Endothelial cell of umbilical vein (primary cell): ENCODE results near the gene NAT16. TPM values are rescaled to one million over a fixed set of nuclear protein-coding genes. Genes with fewer than 3 reads are reported as not detected.

Source experiments
- BruUV-seq: library from RNA; stranded (reverse); fragments of 400-500 nt; replicated peaks from 2 replicates; lab custom pipeline; 2021; lab: Mats Ljungman, UMichigan
- CTCF ChIA-PET: fragments of 300-600, 350-600 bp; sonication (Branson Sonifier 250); formaldehyde crosslinking; loops from one replicate; lab custom pipeline; 2021; ENCODE audit warnings: antibody characterized with exemption, inconsistent platforms; lab: Charles Lee
- POLR2A ChIA-PET: fragments of 300-600, 350-600 bp; sonication (Branson Sonifier 250); formaldehyde crosslinking; loops from one replicate; lab custom pipeline; 2021; ENCODE audit warnings: antibody characterized with exemption, inconsistent platforms; lab: Charles Lee
- DNase-seq: peaks from one replicate; pipeline ENCODE4 v3.0.0-alpha.2; 2011; ENCODE audit warnings: low read depth, low spot score
- FAIRE-seq: peaks from 2 replicates; lab custom pipeline; 2011; peaks lifted over from hg19 to GRCh38; lab: Jason Lieb, UNC
- H2AFZ ChIP-seq: 2 replicates; pipeline ENCODE4 v1.6.0; 2012; ENCODE audit warnings: low read depth, low read length, control low read depth, inconsistent platforms
- H3K27ac ChIP-seq: 2 replicates; pipeline ENCODE4 v1.5.1; 2011; ENCODE audit warnings: low read depth, mild to moderate bottlenecking, control low read depth, low read length, moderate library complexity; ENCODE audit not compliant: insufficient read depth
- H3K27me3 ChIP-seq, 2 experiments: 2 replicates each; pipeline versions ENCODE4 v1.6.0 to v1.6.1; 2011; ENCODE audit warnings: low read length in 2 of 2, mixed read lengths in 1 of 2; ENCODE audit not compliant: control insufficient read depth in 2 of 2, insufficient read depth in 2 of 2
- H3K36me3 ChIP-seq, 2 experiments: 2 replicates in 1 of 2; 3 replicates in 1 of 2; pipeline ENCODE4 v1.5.1; 2011; ENCODE audit warnings: low read length in 2 of 2, mild to moderate bottlenecking in 1 of 2, moderate library complexity in 1 of 2; ENCODE audit not compliant: control insufficient read depth in 2 of 2, insufficient read depth in 2 of 2; ENCODE audit errors: extremely low read depth in 1 of 2
- H3K4me1 ChIP-seq: 3 replicates; pipeline ENCODE4 v1.5.1; 2011; ENCODE audit warnings: mild to moderate bottlenecking, low read length; ENCODE audit not compliant: control insufficient read depth, insufficient read depth; ENCODE audit errors: extremely low read depth
- H3K4me2 ChIP-seq: 2 replicates; pipeline ENCODE4 v1.6.1; 2011; ENCODE audit warnings: low read length, control low read depth, mixed read lengths; ENCODE audit not compliant: insufficient read depth
- H3K4me3 ChIP-seq, 3 experiments: fragments of 200-600 bp in 1 of 3; sonication (generic), shearing (Covaris generic) in 1 of 3; replicated peaks in 1 of 3; 2 replicates each; pipeline ENCODE4 v1.5.1; 2011 to 2016; ENCODE audit warnings: control low read depth in 3 of 3, low read length in 3 of 3, mild to moderate bottlenecking in 2 of 3, inconsistent platforms in 1 of 3, low read depth in 1 of 3, moderate library complexity in 1 of 3; ENCODE audit not compliant: insufficient read depth in 1 of 3
- H3K79me2 ChIP-seq: 2 replicates; pipeline ENCODE4 v1.6.0; 2012; ENCODE audit warnings: low read length, inconsistent platforms; ENCODE audit not compliant: control insufficient read depth, insufficient read depth
- H3K9ac ChIP-seq: replicated peaks from 2 replicates; pipeline ENCODE3; 2011; ENCODE audit warnings: low read length, control low read depth; ENCODE audit not compliant: insufficient read depth; ENCODE audit errors: extremely low read depth
- H3K9me1 ChIP-seq: replicated peaks from 3 replicates; pipeline ENCODE4 v1.6.0; 2011; ENCODE audit warnings: mild to moderate bottlenecking, low read length; ENCODE audit not compliant: control insufficient read depth, insufficient read depth; ENCODE audit errors: extremely low read depth
- H3K9me3 ChIP-seq: replicated peaks from 2 replicates; pipeline ENCODE4 v1.5.1; 2012; ENCODE audit warnings: low read length, inconsistent platforms; ENCODE audit not compliant: control insufficient read depth, insufficient read depth
- H4K20me1 ChIP-seq: replicated peaks from 2 replicates; pipeline ENCODE3; 2011; ENCODE audit warnings: mild to moderate bottlenecking, low read length; ENCODE audit not compliant: control insufficient read depth, insufficient read depth; ENCODE audit errors: extremely low read depth
- EZH2 ChIP-seq: IDR thresholded peaks from 2 replicates; pipeline ENCODE4 v1.6.1; 2012; ENCODE audit warnings: borderline replicate concordance, low read depth, mild to moderate bottlenecking, moderate library complexity, low read length, inconsistent platforms; ENCODE audit not compliant: severe bottlenecking
- FOS ChIP-seq: IDR thresholded peaks from 2 replicates; pipeline ENCODE4 v1.6.1; 2011; ENCODE audit warnings: mild to moderate bottlenecking, low read length, moderate library complexity, borderline replicate concordance; ENCODE audit not compliant: insufficient read depth
- GATA2 ChIP-seq: IDR thresholded peaks from 2 replicates; pipeline ENCODE4 v1.7.0; 2011; ENCODE audit warnings: low read depth, mild to moderate bottlenecking, moderate library complexity, mixed read lengths, low read length; ENCODE audit not compliant: insufficient read length, insufficient read depth
- JUN ChIP-seq: IDR thresholded peaks from 2 replicates; pipeline ENCODE4 v1.6.1; 2011; ENCODE audit warnings: borderline replicate concordance, low read depth; ENCODE audit not compliant: insufficient read length, insufficient read depth
- MYC ChIP-seq: IDR thresholded peaks from one replicate; pipeline ENCODE4 v1.6.1; 2011; ENCODE audit warnings: mild to moderate bottlenecking, low read depth, low read length
- POLR2A ChIP-seq: IDR thresholded peaks from 2 replicates; pipeline ENCODE4 v1.6.1; 2012; ENCODE audit warnings: low read depth, mild to moderate bottlenecking, control low read depth, low read length
- POLR2AphosphoS5 ChIP-seq: IDR thresholded peaks from 2 replicates; pipeline ENCODE4 v1.6.1; 2012; ENCODE audit warnings: low read depth, mild to moderate bottlenecking, control low read depth, low read length, moderate library complexity; ENCODE audit not compliant: insufficient read depth
- dilution Hi-C: fragments of 300-500 bp; cut with MboI; formaldehyde crosslinking; loops from one replicate; pipeline ENCODE4 v1.15.0; 2019; ENCODE audit warnings: low sequenced_read_pairs; ENCODE audit not compliant: extremely low pct_ligation_motif_present
- intact Hi-C: fragments of 100-400 bp; cut with micrococcal nuclease; formaldehyde crosslinking; loops from one replicate; pipeline ENCODE4 v1.10.0; 2022
- polyA plus RNA-seq, 4 experiments: library from polyadenylated mRNA; depleted of rRNA in 3 of 4; stranded (reverse) in 3 of 4; unstranded in 1 of 4; fragments of >200 nt; gene quantifications; 2 replicates each; pipeline versions ENCODE4 v1.2.1 to v1.2.3, GENCODE V29; 2011 to 2012; ENCODE audit warnings: missing spikeins in 1 of 4
- total RNA-seq: library from RNA; stranded (reverse); gene quantifications from 2 replicates; pipeline ENCODE4 v1.2.3, GENCODE V29; 2021
- TF ChIP-seq, protein P1 (sequence below), 2 donors: IDR thresholded peaks; 1 replicate in 1 of 2; 2 replicates in 1 of 2; pipeline ENCODE4 v1.5.1; 2011; ENCODE audit warnings: low read length in 2 of 2, mild to moderate bottlenecking in 2 of 2, moderate library complexity in 2 of 2, control low read depth in 1 of 2, inconsistent platforms in 1 of 2, low read depth in 1 of 2; ENCODE audit not compliant: insufficient read depth in 1 of 2; ENCODE audit errors: extremely low read depth in 1 of 2
- TF ChIP-seq, protein P2 (sequence below): IDR thresholded peaks from 2 replicates; pipeline ENCODE4 v1.6.1; 2011; ENCODE audit not compliant: insufficient read depth, insufficient read length

NAT16 gene
- total and polyA plus RNA-seq, 2 donors (not counting 3 experiments of a cell fraction or from before 2014, with no cell fraction given) = not detected

DNA sequence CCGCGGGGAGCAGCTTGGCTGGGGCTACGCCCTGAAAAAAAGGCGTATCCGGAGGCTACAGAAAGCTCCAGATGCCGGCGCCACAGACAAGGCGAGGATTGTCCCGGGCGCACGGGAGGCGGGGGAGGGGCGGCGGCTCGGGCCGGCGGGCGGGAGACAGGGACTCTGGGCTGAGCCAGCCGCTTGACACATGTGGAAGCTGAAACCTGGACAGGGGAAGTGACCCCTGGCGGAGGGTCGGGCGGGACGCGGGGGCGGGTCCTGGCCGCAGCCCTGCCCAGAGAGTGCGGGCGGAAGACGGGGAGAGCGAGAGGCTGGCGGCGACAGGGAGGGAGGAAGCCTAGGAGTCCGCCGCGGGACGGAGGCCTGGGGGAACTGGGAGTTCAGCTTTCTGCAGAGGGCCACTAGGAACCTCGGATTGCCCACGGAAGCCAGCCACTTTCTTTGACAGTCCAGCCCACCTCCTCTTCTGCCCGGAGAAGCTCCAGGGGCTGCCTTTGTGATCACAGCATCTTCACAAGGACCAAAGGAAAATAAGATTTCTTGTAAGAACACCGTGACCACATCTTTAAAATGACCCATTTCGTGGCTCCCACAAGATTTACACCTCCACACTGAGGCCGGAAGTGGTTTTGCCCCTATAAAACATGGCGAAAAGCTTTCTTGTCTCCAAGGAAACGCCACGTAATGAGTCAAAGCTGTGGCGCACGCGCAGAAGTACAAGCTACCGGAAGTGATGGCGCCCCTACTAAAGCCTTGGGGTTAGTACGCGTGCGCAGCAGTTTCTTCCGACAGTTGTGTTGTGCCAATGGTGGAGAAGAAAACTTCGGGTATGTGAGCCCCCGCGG, 37.5 kb upstream of the NAT16 start, which contains the start of the genes PLOD3 and ZNHIT1:
PLOD3 (minus strand) TSS at position 194 of the 848 bp plus-strand sequence. CDS start 307 bp downstream, outside the sequence.
ZNHIT1 (plus strand) TSS at position 778 of the 848 bp plus-strand sequence; CDS start at position 809, 31 bp downstream.
- H4K20me1 ChIP-seq = no peaks in the 10 kb centered on the region
- peaks cover 3 to 13% of the 10 kb centered on the region in 2 experiments for H3K36me3 ChIP-seq
- peaks cover 13% of the 10 kb centered on the region for H3K4me1 ChIP-seq
- intact Hi-C loops (loop anchor here (1.0 kb wide), 3 partner anchors 22 to 35 kb away; partner anchors contain the start of gene FIS1), dilution Hi-C loops (no loop called here)
- H2AFZ ChIP-seq = peak within 1 kb of the TSS; percentile 42
- TF ChIP-seq GATA2 (no peak), JUN (no peak), POLR2AphosphoS5 (peak; percentile 75), FOS (no peak), MYC (no peak), EZH2 (no peak), POLR2A (peak; percentile 87)
- TF ChIP-seq, protein P1, sequence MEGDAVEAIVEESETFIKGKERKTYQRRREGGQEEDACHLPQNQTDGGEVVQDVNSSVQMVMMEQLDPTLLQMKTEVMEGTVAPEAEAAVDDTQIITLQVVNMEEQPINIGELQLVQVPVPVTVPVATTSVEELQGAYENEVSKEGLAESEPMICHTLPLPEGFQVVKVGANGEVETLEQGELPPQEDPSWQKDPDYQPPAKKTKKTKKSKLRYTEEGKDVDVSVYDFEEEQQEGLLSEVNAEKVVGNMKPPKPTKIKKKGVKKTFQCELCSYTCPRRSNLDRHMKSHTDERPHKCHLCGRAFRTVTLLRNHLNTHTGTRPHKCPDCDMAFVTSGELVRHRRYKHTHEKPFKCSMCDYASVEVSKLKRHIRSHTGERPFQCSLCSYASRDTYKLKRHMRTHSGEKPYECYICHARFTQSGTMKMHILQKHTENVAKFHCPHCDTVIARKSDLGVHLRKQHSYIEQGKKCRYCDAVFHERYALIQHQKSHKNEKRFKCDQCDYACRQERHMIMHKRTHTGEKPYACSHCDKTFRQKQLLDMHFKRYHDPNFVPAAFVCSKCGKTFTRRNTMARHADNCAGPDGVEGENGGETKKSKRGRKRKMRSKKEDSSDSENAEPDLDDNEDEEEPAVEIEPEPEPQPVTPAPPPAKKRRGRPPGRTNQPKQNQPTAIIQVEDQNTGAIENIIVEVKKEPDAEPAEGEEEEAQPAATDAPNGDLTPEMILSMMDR (IDR thresholded peaks at IDR 0.05; ENCODE audit: extremely low read depth in 1 of 2, insufficient read depth in 1 of 2, low read depth in 1 of 2, low read length in 2 of 2) = peak in 1 of 2 donors; percentile 10
- TF ChIP-seq, protein P2, sequence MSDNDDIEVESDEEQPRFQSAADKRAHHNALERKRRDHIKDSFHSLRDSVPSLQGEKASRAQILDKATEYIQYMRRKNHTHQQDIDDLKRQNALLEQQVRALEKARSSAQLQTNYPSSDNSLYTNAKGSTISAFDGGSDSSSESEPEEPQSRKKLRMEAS = no peak
- FAIRE-seq (peak; percentile 100), DNase-seq (peak; percentile 98)
- H3K4me2 ChIP-seq = peak within 1 kb of the TSS; percentile 93
- peaks cover 53% of the 10 kb centered on the region for H3K79me2 ChIP-seq
- peak within 1 kb of the TSS; percentile 75 to 84 (median 78) for H3K4me3 ChIP-seq
- no peaks in the 10 kb centered on the region for H3K9me3 ChIP-seq
- H3K27ac ChIP-seq = peak within 1 kb of the TSS; percentile 79
- ChIA-PET POLR2A (interaction anchor here (1.0 to 2.1 kb wide), 2 partner anchors 9 to 27 kb away, joined by 3 to 12 read pairs; partner anchors contain the start of gene FIS1), CTCF (interaction anchor here (0.7 to 4.5 kb wide), 23 partner anchors 9 to 104 kb away, joined by 3 to 112 read pairs (median 5); partner anchors contain the start of genes CLDN15, FIS1 and IFT22)
- no peaks in the 10 kb centered on the region for H3K9me1 ChIP-seq
- no TSS peak for BruUV-seq
- peak within 1 kb of the TSS; percentile 67 for H3K9ac ChIP-seq
- no peaks in the 10 kb centered on the region for H3K27me3 ChIP-seq
